SU-DHL-6 (cell line): ENCODE measurements around the gene FAIM2.

ENCODE experiments used
- EZH2phosphoT487 ChIP-seq: fragments of 200-600 bp; sonication (generic), shearing (Covaris generic); conservative IDR thresholded peaks from 2 replicates; pipeline ENCODE4 v1.6.1; 2018; ENCODE audit warnings: mild to moderate bottlenecking, antibody characterized with exemption, low read length, moderate library complexity, mixed read lengths
- TF ChIP-seq, protein P1 (sequence below): fragments of 200-600 bp; sonication (generic); IDR thresholded peaks from one replicate; pipeline ENCODE4 v1.5.1; 2017; ENCODE audit warnings: antibody characterized with exemption, mild to moderate bottlenecking, low read length, moderate library complexity; ENCODE audit not compliant: insufficient read depth, poor library complexity, severe bottlenecking

DNA sequence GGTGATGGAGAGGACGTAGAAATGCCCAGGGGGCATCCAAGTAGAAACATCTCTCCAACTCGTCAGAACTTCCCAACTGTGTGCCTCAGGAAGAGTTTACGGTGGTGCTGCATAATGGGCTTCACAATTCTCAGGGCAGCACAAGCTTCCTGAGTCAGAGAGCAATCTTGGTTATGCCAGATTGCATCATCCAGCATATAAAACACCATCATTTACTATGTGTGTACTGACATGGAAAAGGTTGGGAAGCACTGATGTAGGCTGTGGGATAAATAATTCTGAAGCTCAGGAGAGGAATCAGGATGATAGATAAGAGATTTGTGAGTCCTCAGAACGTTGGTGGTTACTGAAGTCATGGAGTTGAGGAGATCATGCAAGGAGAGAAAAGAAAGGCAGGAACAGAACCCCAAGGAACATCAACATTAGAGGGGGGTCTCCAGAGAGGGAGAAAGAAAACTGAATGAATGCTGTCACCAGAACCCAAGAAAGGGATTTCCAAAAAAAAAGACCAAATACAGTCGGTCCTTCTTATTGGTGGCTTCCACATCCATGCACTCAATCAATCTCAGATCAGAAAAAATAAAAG lies 70.8 kb downstream of the FAIM2 start:
- TF ChIP-seq, protein P1, sequence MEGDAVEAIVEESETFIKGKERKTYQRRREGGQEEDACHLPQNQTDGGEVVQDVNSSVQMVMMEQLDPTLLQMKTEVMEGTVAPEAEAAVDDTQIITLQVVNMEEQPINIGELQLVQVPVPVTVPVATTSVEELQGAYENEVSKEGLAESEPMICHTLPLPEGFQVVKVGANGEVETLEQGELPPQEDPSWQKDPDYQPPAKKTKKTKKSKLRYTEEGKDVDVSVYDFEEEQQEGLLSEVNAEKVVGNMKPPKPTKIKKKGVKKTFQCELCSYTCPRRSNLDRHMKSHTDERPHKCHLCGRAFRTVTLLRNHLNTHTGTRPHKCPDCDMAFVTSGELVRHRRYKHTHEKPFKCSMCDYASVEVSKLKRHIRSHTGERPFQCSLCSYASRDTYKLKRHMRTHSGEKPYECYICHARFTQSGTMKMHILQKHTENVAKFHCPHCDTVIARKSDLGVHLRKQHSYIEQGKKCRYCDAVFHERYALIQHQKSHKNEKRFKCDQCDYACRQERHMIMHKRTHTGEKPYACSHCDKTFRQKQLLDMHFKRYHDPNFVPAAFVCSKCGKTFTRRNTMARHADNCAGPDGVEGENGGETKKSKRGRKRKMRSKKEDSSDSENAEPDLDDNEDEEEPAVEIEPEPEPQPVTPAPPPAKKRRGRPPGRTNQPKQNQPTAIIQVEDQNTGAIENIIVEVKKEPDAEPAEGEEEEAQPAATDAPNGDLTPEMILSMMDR = no peak
- no peak for TF ChIP-seq EZH2phosphoT487
